H1 (cell line): ENCODE measurements around the gene MAP6. TPM values are rescaled to one million over a fixed set of nuclear protein-coding genes. Genes with fewer than 3 reads are reported as not detected.

Source experiments
- CTBP2 ChIP-seq: IDR thresholded peaks from 2 replicates; pipeline ENCODE4 v1.7.0; 2011; ENCODE audit warnings: borderline replicate concordance, mild to moderate bottlenecking, moderate library complexity, mixed read lengths, low read length; ENCODE audit not compliant: insufficient read depth, insufficient read length
- EGR1 ChIP-seq: IDR thresholded peaks from 2 replicates; pipeline ENCODE4 v1.6.1; 2011; ENCODE audit warnings: low read depth, low read length, borderline replicate concordance
- HDAC2 ChIP-seq, 2 experiments: fragments of 300-600 bp in 1 of 2; sonication (generic) in 1 of 2; IDR thresholded peaks; 2 replicates each; pipeline ENCODE4 v1.6.1; 2011 to 2012; ENCODE audit warnings: low read depth in 2 of 2, low read length in 2 of 2, mild to moderate bottlenecking in 2 of 2, moderate library complexity in 2 of 2, borderline replicate concordance in 1 of 2, inconsistent platforms in 1 of 2
- SP2 ChIP-seq: IDR thresholded peaks from 2 replicates; pipeline ENCODE4 v1.6.1; 2012; ENCODE audit warnings: mild to moderate bottlenecking, low read length, inconsistent platforms
- TAF1 ChIP-seq: IDR thresholded peaks from 2 replicates; pipeline ENCODE4 v1.6.1; 2011; ENCODE audit warnings: mild to moderate bottlenecking, low read depth, low read length
- polyA plus RNA-seq, 7 experiments: library from polyadenylated mRNA; depleted of rRNA in 3 of 7; stranded (reverse) in 5 of 7; unstranded in 2 of 7; fragments of >200 nt in 5 of 7; fragments of 200-250 nt in 2 of 7; gene quantifications; 1 replicate in 5 of 7; 2 replicates in 1 of 7; 4 replicates in 1 of 7; pipeline versions ENCODE4 v1.2.1 to v1.2.3, GENCODE V29; 2011 to 2013; ENCODE audit warnings: missing spikeins in 2 of 7, mixed read lengths in 2 of 7
- total RNA-seq: library from RNA; stranded (reverse); fragmentation: NEBNext Ultra II Directional; extraction: Animal tissue kit (Norgen Biotek cat#: 25700); gene quantifications from 2 replicates; pipeline ENCODE4 v1.2.1, GENCODE V29; 2021

Gene MAP6
- total and polyA plus RNA-seq, 2 of the 8 experiments (the other 6 are each of a cell fraction or from before 2014, with no cell fraction given), result 0.54 to 0.89 TPM

DNA sequence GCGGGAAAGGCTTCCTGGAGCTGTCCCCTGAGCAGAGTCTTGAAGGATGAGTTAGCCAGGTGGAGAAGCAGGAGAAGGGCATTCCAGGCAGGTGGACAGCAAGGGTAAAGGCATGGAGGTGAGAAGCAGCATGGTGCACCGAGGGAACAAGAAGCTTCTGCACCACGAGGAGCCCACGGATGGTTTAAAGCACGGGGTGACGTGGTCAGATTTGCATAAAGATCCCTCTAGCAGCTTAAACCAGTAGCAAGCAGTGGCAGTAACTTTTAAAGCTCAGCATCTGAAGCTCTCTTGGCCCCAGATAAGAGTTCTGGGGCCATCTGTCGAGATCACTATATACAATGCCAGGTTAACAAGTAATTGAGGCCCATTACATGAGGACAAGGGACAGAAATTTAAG, 69.9 kb downstream of the MAP6 start (continued):
- no peak for TF ChIP-seq HDAC2 (IDR thresholded peaks at IDR 0.05; ENCODE audit: borderline replicate concordance in 1 of 2, low read depth in 2 of 2, low read length in 2 of 2)
- no peak for TF ChIP-seq SP2
- TF ChIP-seq TAF1, result no peak
- TF ChIP-seq EGR1, result no peak
- no peak for TF ChIP-seq CTBP2
